ENCODE data around the gene SPAG6. TPM values are rescaled to one million over a fixed set of nuclear protein-coding genes. Genes with fewer than 3 reads are reported as not detected.

Gene SPAG6
- total and polyA plus RNA-seq, 2 of the 8 experiments (the other 6 are each of a cell fraction or from before 2014, with no cell fraction given), result 0.14 TPM; not detected in 1

DNA sequence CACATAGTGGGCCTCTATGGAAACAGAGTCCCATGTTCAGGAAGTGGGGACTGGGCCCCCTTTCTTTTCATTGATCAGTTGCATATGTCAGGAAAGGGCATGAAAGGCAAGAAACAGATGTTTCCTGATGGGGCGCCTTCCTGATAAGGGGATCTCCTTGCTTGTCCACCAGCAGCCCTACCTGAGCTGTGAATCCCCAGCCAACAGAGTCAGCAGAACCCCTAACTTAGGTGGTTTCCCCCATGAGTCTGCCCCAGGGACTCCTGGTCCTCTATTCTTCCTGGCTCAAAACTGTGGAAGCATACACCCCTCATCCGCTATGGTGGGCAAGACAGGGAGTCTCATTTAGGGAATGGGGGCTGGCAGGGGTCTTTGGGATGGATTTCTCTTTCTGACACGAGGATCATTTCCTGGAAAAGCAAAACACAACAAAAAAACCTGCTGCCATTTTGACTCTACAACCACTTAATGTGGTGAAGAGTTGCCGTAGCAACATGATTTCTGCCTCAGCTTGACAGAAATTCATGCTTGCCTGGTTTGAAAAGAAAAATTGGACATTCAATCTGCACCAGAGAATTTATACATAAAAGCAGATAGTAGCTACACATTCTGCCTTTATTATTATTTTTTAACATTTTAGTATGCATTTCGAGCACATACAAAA is 119.8 kb downstream of the SPAG6 start (continued):
- no peak for TF ChIP-seq NANOG (IDR thresholded peaks at IDR 0.05; ENCODE audit: insufficient read depth, low read depth, low read length, poor library complexity, severe bottlenecking)
- TF ChIP-seq TBP (IDR thresholded peaks at IDR 0.05; ENCODE audit: low read depth, low read length), result no peak

All from H1 (cell line).